Nephron progenitor cell (in vitro differentiated cells): Measurements from ENCODE around the gene LHFPL2.

Experiments
- DNase-seq: peaks from one replicate; pipeline ENCODE4 v3.0.0; 2021
- H3K27ac Mint-ChIP-seq: 2 replicates; pipeline ENCODE4 v1.8.0; 2021; ENCODE audit warnings: mild to moderate bottlenecking, moderate library complexity, mixed read lengths
- H3K27me3 Mint-ChIP-seq: 2 replicates; pipeline ENCODE4 v1.8.0; 2021; ENCODE audit warnings: mild to moderate bottlenecking, low read depth, mixed read lengths; ENCODE audit not compliant: poor library complexity
- H3K36me3 Mint-ChIP-seq: 2 replicates; pipeline ENCODE4 v1.8.0; 2021; ENCODE audit warnings: low read depth, mixed read lengths
- H3K4me1 Mint-ChIP-seq: 2 replicates; pipeline ENCODE4 v1.8.0; 2021; ENCODE audit warnings: mixed read lengths
- H3K4me3 Mint-ChIP-seq: 2 replicates; pipeline ENCODE4 v1.8.0; 2021; ENCODE audit warnings: mild to moderate bottlenecking, moderate library complexity, mixed read lengths
- H3K9me3 Mint-ChIP-seq: 2 replicates; pipeline ENCODE4 v1.8.0; 2021; ENCODE audit warnings: mild to moderate bottlenecking, moderate library complexity, mixed read lengths
- CTCF ChIP-seq: fragments of 200-600 bp; sonication (generic); IDR thresholded peaks from 2 replicates; pipeline ENCODE4 v1.5.0; 2021; ENCODE audit warnings: antibody characterized with exemption

The LHFPL2 gene

GRCh38 chr5:78577071-78577807 lies 71.3 kb downstream of the LHFPL2 start:
- H3K4me1 Mint-ChIP-seq: peaks cover 54% of the 10 kb centered on the region
- no peak overlapping the region for H3K4me3 Mint-ChIP-seq
- peaks cover 51% of the 10 kb centered on the region for H3K9me3 Mint-ChIP-seq
- TF ChIP-seq CTCF: no peak
- peak overlapping the region; percentile 90 for H3K27ac Mint-ChIP-seq
- DNase-seq: no peak
- no peaks in the 10 kb centered on the region for H3K27me3 Mint-ChIP-seq
- peaks cover 84% of the 10 kb centered on the region for H3K36me3 Mint-ChIP-seq

GRCh38 chr5:78576376-78576775 lies 72.2 kb downstream of the LHFPL2 start:
- peaks cover 81% of the 10 kb centered on the region for H3K36me3 Mint-ChIP-seq
- H3K4me1 Mint-ChIP-seq: peaks cover 61% of the 10 kb centered on the region
- H3K9me3 Mint-ChIP-seq: peaks cover 42% of the 10 kb centered on the region
- H3K27ac Mint-ChIP-seq: peak overlapping the region; percentile 90
- no peaks in the 10 kb centered on the region for H3K27me3 Mint-ChIP-seq
- H3K4me3 Mint-ChIP-seq: no peak overlapping the region
- no peak for DNase-seq
- TF ChIP-seq CTCF: no peak

GRCh38 chr5:78574731-78575161 lies 73.8 kb downstream of the LHFPL2 start:
- peak overlapping the region; percentile 14 for H3K4me3 Mint-ChIP-seq
- peaks cover 64% of the 10 kb centered on the region for H3K36me3 Mint-ChIP-seq
- no peak for TF ChIP-seq CTCF
- peaks cover 26% of the 10 kb centered on the region for H3K9me3 Mint-ChIP-seq
- no peak for DNase-seq
- H3K4me1 Mint-ChIP-seq: peaks cover 77% of the 10 kb centered on the region
- H3K27ac Mint-ChIP-seq: peak overlapping the region; percentile 93
- H3K27me3 Mint-ChIP-seq: no peaks in the 10 kb centered on the region

GRCh38 chr5:78574131-78574673 lies 74.4 kb downstream of the LHFPL2 start:
- no peaks in the 10 kb centered on the region for H3K27me3 Mint-ChIP-seq
- no peak for DNase-seq
- peaks cover 83% of the 10 kb centered on the region for H3K4me1 Mint-ChIP-seq
- peaks cover 24% of the 10 kb centered on the region for H3K9me3 Mint-ChIP-seq
- no peak for TF ChIP-seq CTCF
- H3K36me3 Mint-ChIP-seq: peaks cover 63% of the 10 kb centered on the region
- H3K27ac Mint-ChIP-seq: peak overlapping the region; percentile 93
- H3K4me3 Mint-ChIP-seq: no peak overlapping the region

- no peak overlapping the region for H3K4me3 Mint-ChIP-seq
- DNase-seq: no peak
- H3K27me3 Mint-ChIP-seq: no peaks in the 10 kb centered on the region
- H3K27ac Mint-ChIP-seq: peak overlapping the region; percentile 94
- H3K9me3 Mint-ChIP-seq: peaks cover 17% of the 10 kb centered on the region
- peaks cover 91% of the 10 kb centered on the region for H3K4me1 Mint-ChIP-seq
- peaks cover 54% of the 10 kb centered on the region for H3K36me3 Mint-ChIP-seq
- TF ChIP-seq CTCF: no peak
These were observed 75.3 kb downstream of the LHFPL2 start for GRCh38 chr5:78573318-78573717.

- Mint-ChIP-seq H3K4me3 (no peak overlapping the region), H3K27ac (peak overlapping the region; percentile 89), H3K27me3 (no peaks in the 10 kb centered on the region), H3K9me3 (peaks cover 3% of the 10 kb centered on the region), H3K4me1 (peaks cover 78% of the 10 kb centered on the region), H3K36me3 (peaks cover 32% of the 10 kb centered on the region)
- no peak for DNase-seq
- no peak for TF ChIP-seq CTCF
These were observed 77.9 kb downstream of the LHFPL2 start for GRCh38 chr5:78570646-78571045.
